A549 (cell line): ENCODE measurements around the gene ZNF791. TPM values are rescaled to one million over a fixed set of nuclear protein-coding genes. Genes with fewer than 3 reads are reported as not detected.
"Not testable (repeated sequence)": the region's sequence is repeated elsewhere in the genome, so short reads cannot be mapped to it uniquely, and the experiment has no call there.

Experiments
- ATAC-seq, 2 experiments: fragments of 200-7000 bp in 1 of 2; fragments of >200 bp in 1 of 2; cut with Nextera tagmentation in 1 of 2; cut with Tn5 transposase in 1 of 2; 3 replicates each; pipeline versions ENCODE4 v1.8.0 to v1.9.1; 2018 to 2020; ENCODE audit warnings: mild to moderate bottlenecking in 1 of 2, moderate library complexity in 1 of 2
- CTCF ChIA-PET: fragments of 300-600 bp; sonication (Branson Sonifier 250); formaldehyde crosslinking; extraction: SDS; loops from one replicate; lab custom pipeline; 2021; ENCODE audit warnings: antibody characterized with exemption, inconsistent platforms; lab: Yijun Ruan, JAX
- POLR2A ChIA-PET: fragments of 350-600 bp; formaldehyde crosslinking; extraction: SDS; loops from one replicate; lab custom pipeline; 2021; ENCODE audit warnings: antibody characterized with exemption, inconsistent platforms; lab: Yijun Ruan, JAX
- DNase-seq, 2 experiments: peaks; one replicate each; pipeline versions ENCODE4 v3.0.0 to v3.0.0-alpha.2; 2011 to 2016; ENCODE audit warnings: low read depth in 1 of 2, low spot score in 1 of 2
- FAIRE-seq: peaks from 2 replicates; lab custom pipeline; 2011; peaks lifted over from hg19 to GRCh38; lab: Jason Lieb, UNC
- H3K27ac ChIP-seq, 2 experiments: fragments of >200 bp; sonication (Bioruptor Twin); formaldehyde crosslinking; 3 replicates each; pipeline ENCODE4 v1.5.1; 2016 to 2017
- H3K4me1 ChIP-seq: fragments of >200 bp; sonication (Bioruptor Twin); formaldehyde crosslinking; 3 replicates; pipeline ENCODE4 v1.6.1; 2016
- H3K4me2 ChIP-seq: fragments of >200 bp; sonication (Bioruptor Twin); formaldehyde crosslinking; 3 replicates; pipeline ENCODE4 v1.6.1; 2016
- H3K4me3 ChIP-seq: fragments of >200 bp; sonication (Bioruptor Twin); formaldehyde crosslinking; 3 replicates; pipeline ENCODE4 v1.5.1; 2016
- H3K9me3 ChIP-seq: fragments of >200 bp; sonication (Bioruptor Twin); formaldehyde crosslinking; 3 replicates; pipeline ENCODE4 v1.6.1; 2016
- BHLHE40 ChIP-seq: IDR thresholded peaks from 2 replicates; pipeline ENCODE4 v1.6.1; 2012; ENCODE audit warnings: low read depth, low read length, inconsistent platforms
- CTCF ChIP-seq: fragments of >200 bp; sonication (Bioruptor Twin); formaldehyde crosslinking; IDR thresholded peaks from 3 replicates; pipeline ENCODE4 v1.5.1; 2016
- HOXA7 ChIP-seq: fragments of 250-450 bp; sonication (Bioruptor Pico); IDR thresholded peaks from 2 replicates; pipeline ENCODE4 v1.5.0; 2020; ENCODE audit warnings: mild to moderate bottlenecking, moderate library complexity
- HOXB13 ChIP-seq: fragments of 250-450 bp; sonication (Bioruptor Pico); IDR thresholded peaks from 2 replicates; pipeline ENCODE4 v1.5.0; 2020; ENCODE audit warnings: low read depth, mild to moderate bottlenecking, moderate library complexity
- JUN ChIP-seq, 2 experiments: fragments of >200 bp; sonication (Bioruptor Twin); formaldehyde crosslinking; IDR thresholded peaks; 2 replicates in 1 of 2; 3 replicates in 1 of 2; pipeline ENCODE4 v1.6.1; 2016 to 2017
- MAX ChIP-seq: IDR thresholded peaks from 2 replicates; pipeline ENCODE4 v1.6.1; 2012
- MYC ChIP-seq: IDR thresholded peaks from 2 replicates; pipeline ENCODE4 v1.6.1; 2012; ENCODE audit warnings: mild to moderate bottlenecking, inconsistent platforms, low read length, improper control_type of control experiment, borderline replicate concordance
- NFE2L2 ChIP-seq: fragments of 150-350 bp; conservative IDR thresholded peaks from 2 replicates; pipeline ENCODE4 v1.6.1; 2014; ENCODE audit warnings: low read length
- NPAS2 ChIP-seq: fragments of 250-450 bp; sonication (Bioruptor Pico); IDR thresholded peaks from 2 replicates; pipeline ENCODE4 v1.8.0; 2022; ENCODE audit warnings: mild to moderate bottlenecking, moderate library complexity, borderline replicate concordance
- PBX3 ChIP-seq: IDR thresholded peaks from 2 replicates; pipeline ENCODE4 v1.6.1; 2012
- PHF8 ChIP-seq: fragments of 200-600 bp; sonication (generic); IDR thresholded peaks from 2 replicates; pipeline ENCODE4 v1.6.1; 2016; ENCODE audit warnings: low read depth, mild to moderate bottlenecking, antibody characterized with exemption, moderate library complexity, borderline replicate concordance
- POLR2A ChIP-seq: IDR thresholded peaks from 2 replicates; pipeline ENCODE4 v1.6.1; 2012; ENCODE audit warnings: mild to moderate bottlenecking, low read length
- RAD21 ChIP-seq, 2 experiments: fragments of >200 bp in 1 of 2; sonication (Bioruptor Twin) in 1 of 2; formaldehyde crosslinking in 1 of 2; IDR thresholded peaks in 1 of 2; conservative IDR thresholded peaks in 1 of 2; 2 replicates in 1 of 2; 3 replicates in 1 of 2; pipeline ENCODE4 v1.6.1; 2012 to 2018; ENCODE audit warnings: inconsistent platforms in 1 of 2
- RCOR1 ChIP-seq: fragments of 150-350 bp; IDR thresholded peaks from 2 replicates; pipeline ENCODE4 v1.6.1; 2014; ENCODE audit warnings: antibody characterized with exemption, low read length, low read depth
- RFX5 ChIP-seq: fragments of 450-650 bp; IDR thresholded peaks from 2 replicates; pipeline ENCODE4 v1.7.1; 2014; ENCODE audit warnings: antibody characterized with exemption, mild to moderate bottlenecking, moderate library complexity
- RNF2 ChIP-seq: fragments of 200-600 bp; sonication (generic); IDR thresholded peaks from 2 replicates; pipeline ENCODE4 v1.6.1; 2016; ENCODE audit warnings: low read depth, mild to moderate bottlenecking, antibody characterized with exemption, moderate library complexity, borderline replicate concordance
- WGBS: methylation state at CpG from one replicate; pipeline ENCODE4 v1.1.6; 2017; ENCODE audit errors: missing lambda C conversion rate; 5-methylcytosine and 5-hydroxymethylcytosine counted together
- polyA minus RNA-seq: library from RNA; depleted of rRNA, polyadenylated mRNA; stranded (reverse); fragments of >200 nt; gene quantifications from 2 replicates; pipeline ENCODE4 v1.2.3, GENCODE V29; 2011; rRNA and poly(A)+ RNA removed
- polyA plus RNA-seq, 4 experiments: library from polyadenylated mRNA; depleted of rRNA in 3 of 4; stranded (reverse); fragments of >200 nt; fragmentation: RNase III in 1 of 4; extraction: RNeasy Plus Mini Kit Qiagen cat#74134 plus additional on column Dnase treatment in 1 of 4; gene quantifications; 2 replicates in 3 of 4; 3 replicates in 1 of 4; pipeline ENCODE4 v1.2.3, GENCODE V29; 2011 to 2017
- TF ChIP-seq, protein P1 (sequence below): IDR thresholded peaks from 2 replicates; pipeline ENCODE4 v1.6.1; 2012; ENCODE audit warnings: low read depth, borderline replicate concordance
- TF ChIP-seq, protein P2 (sequence below): fragments of >200 bp; sonication (Bioruptor Twin); formaldehyde crosslinking; IDR thresholded peaks from 3 replicates; pipeline ENCODE4 v1.6.1; 2016

ZNF791 gene
- polyA plus RNA-seq (2011; rRNA removed) (7.1 and 8.0 TPM in 2 replicates), polyA plus RNA-seq (2017; fragmentation: RNase III; extraction: RNeasy Plus Mini Kit Qiagen cat#74134 plus additional on column Dnase treatment) (4.5 to 4.6 TPM (median 4.5 TPM) in 3 replicates), polyA minus RNA-seq (3.2 and 6.2 TPM in 2 replicates)
- polyA plus RNA-seq (2012; cell fraction: cytosol; rRNA removed): 3.6 and 4.4 TPM in 2 replicates
- polyA plus RNA-seq (2012; cell fraction: nucleus; rRNA removed): 1.8 and 2.7 TPM in 2 replicates

- POLR2A ChIA-PET: interaction anchor here (0.5 to 1.5 kb wide), 9 partner anchors 12 to 951 kb away, joined by 3 to 9 read pairs (median 3); partner anchors contain the start of genes MAN2B1, ZNF443, ZNF564 and ZNF799
- peak; percentile 99 for ATAC-seq
- H3K9me3 ChIP-seq: peaks cover 37% of the 10 kb centered on the region
- peak within 1 kb of the TSS; percentile 99 for H3K4me3 ChIP-seq
- H3K4me1 ChIP-seq: no peaks in the 10 kb centered on the region
- H3K27ac ChIP-seq: peak within 1 kb of the TSS; percentile 82 to 93
- peak; percentile 89 to 96 for DNase-seq
- H3K4me2 ChIP-seq: peak within 1 kb of the TSS; percentile 86
- 2% methylated on average over 28 of the region's 61 CpGs for WGBS
- FAIRE-seq: no peak
- CTCF ChIA-PET: no interaction called here
- TF ChIP-seq PBX3: peak; percentile 6; the same call in 1 of the 2 replicates
- no peak for TF ChIP-seq HOXB13
- TF ChIP-seq RCOR1: no peak
- TF ChIP-seq, protein P1, sequence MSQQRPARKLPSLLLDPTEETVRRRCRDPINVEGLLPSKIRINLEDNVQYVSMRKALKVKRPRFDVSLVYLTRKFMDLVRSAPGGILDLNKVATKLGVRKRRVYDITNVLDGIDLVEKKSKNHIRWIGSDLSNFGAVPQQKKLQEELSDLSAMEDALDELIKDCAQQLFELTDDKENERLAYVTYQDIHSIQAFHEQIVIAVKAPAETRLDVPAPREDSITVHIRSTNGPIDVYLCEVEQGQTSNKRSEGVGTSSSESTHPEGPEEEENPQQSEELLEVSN: peak; percentile 20; the same call in 1 of the 2 replicates
- peak; percentile 37 for TF ChIP-seq POLR2A
- peak; percentile 52; the same call in 1 of the 2 replicates for TF ChIP-seq MYC
- no peak for TF ChIP-seq HOXA7 (CRISPR knock-in tag)
- no peak for TF ChIP-seq NFE2L2
- peak in 1 of 2 experiments; percentile 51; a peak in 1 of 5 replicates for TF ChIP-seq JUN (IDR thresholded peaks at IDR 0.05)
- TF ChIP-seq RFX5: peak; percentile 91
- peak; percentile 50 for TF ChIP-seq PHF8
- no peak for TF ChIP-seq NPAS2 (CRISPR knock-in tag)
- TF ChIP-seq MAX: peak; percentile 54
Observed at GRCh38 chr19:12610540-12611360, at the start of gene ZNF791, which contains the start of gene ZNF490. TSS of gene ZNF791 (plus strand) at chr19:12610920. CDS start at chr19:12611080, 160 bp downstream. TSS of gene ZNF490 (minus strand) at chr19:12610813. CDS start at chr19:12610680, 133 bp downstream.

GRCh38 chr19:12564016-12564664, 46.6 kb upstream of the ZNF791 start:
- 26% methylated on average over 17 of the region's 19 CpGs for WGBS
- no peak for FAIRE-seq
- Histone ChIP-seq H3K9me3 (no peaks in the 10 kb centered on the region; the same call in 1 of the 3 replicates), H3K4me3 (no peak overlapping the region), H3K27ac (no peak overlapping the region), H3K4me1 (no peaks in the 10 kb centered on the region), H3K4me2 (no peak overlapping the region)
- TF ChIP-seq, protein P2, sequence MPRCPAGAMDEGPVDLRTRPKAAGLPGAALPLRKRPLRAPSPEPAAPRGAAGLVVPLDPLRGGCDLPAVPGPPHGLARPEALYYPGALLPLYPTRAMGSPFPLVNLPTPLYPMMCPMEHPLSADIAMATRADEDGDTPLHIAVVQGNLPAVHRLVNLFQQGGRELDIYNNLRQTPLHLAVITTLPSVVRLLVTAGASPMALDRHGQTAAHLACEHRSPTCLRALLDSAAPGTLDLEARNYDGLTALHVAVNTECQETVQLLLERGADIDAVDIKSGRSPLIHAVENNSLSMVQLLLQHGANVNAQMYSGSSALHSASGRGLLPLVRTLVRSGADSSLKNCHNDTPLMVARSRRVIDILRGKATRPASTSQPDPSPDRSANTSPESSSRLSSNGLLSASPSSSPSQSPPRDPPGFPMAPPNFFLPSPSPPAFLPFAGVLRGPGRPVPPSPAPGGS: no peak
- no peak for TF ChIP-seq BHLHE40
- peak; percentile 41 to 70; a peak in 4 of 5 replicates for TF ChIP-seq RAD21 (conservative IDR thresholded peaks at IDR 0.05 in 1 of 2, IDR thresholded peaks at IDR 0.05 in 1 of 2)
- TF ChIP-seq CTCF: peak; percentile 22; the same call in 1 of the 3 replicates
- TF ChIP-seq RNF2: no peak
- ATAC-seq: peak in 1 of 2 experiments; percentile 73; a peak in 3 of 6 replicates
- POLR2A ChIA-PET: no interaction called here
- DNase-seq: peak; percentile 55 to 75
- CTCF ChIA-PET: interaction anchor here (0.6 to 1.4 kb wide), 3 partner anchors 9 to 110 kb away, joined by 3 read pairs; no protein-coding TSS in a partner anchor

- CTCF ChIA-PET: not testable (repeated sequence)
- WGBS: 68% methylated on average over 5 of the region's 5 CpGs
Observed at GRCh38 chr19:12566380-12566779, 44.3 kb upstream of the ZNF791 start.

More at GRCh38 chr19:12566380-12566779, 44.3 kb upstream of the ZNF791 start:
- H3K27ac ChIP-seq, DNase-seq, H3K4me3 ChIP-seq, H3K9me3 ChIP-seq, H3K4me2 ChIP-seq, H3K4me1 ChIP-seq, FAIRE-seq, ATAC-seq, POLR2A ChIA-PET: not testable (repeated sequence)
